Neural crest cell (in vitro differentiated cells): ENCODE data around the gene BPIFB6. TPM values are rescaled to one million over a fixed set of nuclear protein-coding genes. Genes with fewer than 3 reads are reported as not detected.

Source experiments
- DNase-seq: peaks from one replicate; pipeline ENCODE4 v3.0.0; 2021; ENCODE audit warnings: low read depth, mixed read lengths, low spot score
- H3K27ac Mint-ChIP-seq: one replicate; pipeline ENCODE4 v1.8.0; 2021; ENCODE audit warnings: mild to moderate bottlenecking, mixed read lengths; ENCODE audit not compliant: unreplicated experiment
- H3K27me3 Mint-ChIP-seq: 2 replicates; pipeline ENCODE4 v1.8.0; 2021; ENCODE audit warnings: low read depth, mild to moderate bottlenecking, mixed read lengths
- H3K36me3 Mint-ChIP-seq: 2 replicates; pipeline ENCODE4 v1.8.0; 2021; ENCODE audit warnings: low read depth, mild to moderate bottlenecking, mixed read lengths
- H3K4me1 Mint-ChIP-seq: 2 replicates; pipeline ENCODE4 v1.8.0; 2021; ENCODE audit warnings: mixed read lengths
- H3K4me3 Mint-ChIP-seq: one replicate; pipeline ENCODE4 v1.8.0; 2021; ENCODE audit warnings: mild to moderate bottlenecking, mixed read lengths
- H3K9me3 Mint-ChIP-seq: 2 replicates; pipeline ENCODE4 v1.8.0; 2021; ENCODE audit warnings: mixed read lengths
- CTCF ChIP-seq: fragments of 200-600 bp; sonication (generic); conservative IDR thresholded peaks from 2 replicates; pipeline ENCODE4 v1.5.0; 2021; ENCODE audit warnings: antibody characterized with exemption, mild to moderate bottlenecking
- total RNA-seq: library from RNA; stranded (reverse); gene quantifications from 2 replicates; pipeline ENCODE4 v1.2.1, GENCODE V29; 2021

The BPIFB6 gene
- total RNA-seq, 1 donor from 2014 or later = not detected

DNA sequence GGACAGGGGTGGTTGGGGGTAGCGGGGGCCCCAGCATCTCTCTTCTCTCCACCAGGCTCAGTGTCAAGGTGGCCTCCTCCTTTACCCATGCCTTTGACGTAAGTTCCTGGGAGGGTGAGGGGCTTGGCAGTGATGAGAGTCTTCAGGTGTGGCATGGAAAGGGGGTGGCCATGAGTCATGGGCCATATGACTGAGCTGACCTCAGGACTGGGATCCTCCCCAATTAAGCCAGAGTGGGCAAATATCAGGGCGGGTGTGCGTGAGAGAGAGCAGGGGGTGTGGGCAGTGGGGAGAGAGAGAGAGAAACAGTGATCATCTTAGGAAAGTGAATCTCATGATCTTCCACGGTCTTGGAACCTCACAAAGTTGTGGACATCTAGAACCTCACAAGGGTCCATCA is 39.8 kb downstream of the BPIFB6 start:
- H3K4me3 Mint-ChIP-seq = no peak overlapping the region
- DNase-seq = no peak
- H3K36me3 Mint-ChIP-seq = no peaks in the 10 kb centered on the region
- H3K4me1 Mint-ChIP-seq = peaks cover 5% of the 10 kb centered on the region
- H3K27me3 Mint-ChIP-seq = peaks cover 6% of the 10 kb centered on the region
- no peak for TF ChIP-seq CTCF
- H3K27ac Mint-ChIP-seq = no peak overlapping the region
- no peaks in the 10 kb centered on the region for H3K9me3 Mint-ChIP-seq

DNA sequence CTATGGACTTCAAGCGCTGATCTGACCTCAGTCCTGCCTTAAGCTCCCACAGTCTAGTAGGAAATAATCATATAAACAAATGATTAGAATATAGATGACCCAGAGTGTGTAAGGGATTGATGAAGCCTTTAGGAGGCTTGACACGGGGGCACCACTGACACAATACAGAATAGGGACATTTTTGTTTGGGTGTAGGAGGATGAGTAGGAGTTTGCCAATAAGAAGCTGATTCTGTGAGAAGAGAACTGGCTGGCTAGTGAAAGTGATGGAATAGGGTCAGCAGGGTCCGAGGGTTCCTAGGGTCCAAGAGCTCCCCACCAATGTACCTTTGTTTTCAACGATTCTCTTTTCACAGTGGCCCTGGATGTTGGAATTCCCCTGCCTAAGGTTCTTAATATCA is 40.9 kb downstream of the BPIFB6 start:
- TF ChIP-seq CTCF = no peak
- peaks cover 6% of the 10 kb centered on the region for H3K27me3 Mint-ChIP-seq
- H3K4me1 Mint-ChIP-seq = peaks cover 5% of the 10 kb centered on the region
- no peaks in the 10 kb centered on the region for H3K9me3 Mint-ChIP-seq
- H3K27ac Mint-ChIP-seq = no peak overlapping the region
- no peak overlapping the region for H3K4me3 Mint-ChIP-seq
- no peak for DNase-seq
- no peaks in the 10 kb centered on the region for H3K36me3 Mint-ChIP-seq

DNA sequence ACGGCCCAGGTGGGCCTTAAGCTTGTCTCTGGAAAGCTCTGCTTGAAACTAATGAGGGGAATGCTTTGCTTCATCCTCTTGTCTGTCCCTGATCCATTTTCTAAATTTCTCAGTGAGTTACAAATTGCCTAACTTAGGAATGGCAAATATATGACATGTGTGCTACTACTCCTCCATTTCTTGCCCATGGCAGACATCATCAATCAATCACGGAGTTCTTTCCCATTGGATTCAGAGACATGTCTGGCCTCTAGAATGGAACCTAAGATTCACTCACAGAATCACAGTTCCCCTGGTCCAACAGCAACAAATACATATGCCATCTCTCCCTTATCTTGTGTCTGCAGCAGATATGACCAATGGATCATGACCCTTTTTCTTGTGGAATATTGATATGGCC is 41.4 kb downstream of the BPIFB6 start:
- TF ChIP-seq CTCF = no peak
- H3K27me3 Mint-ChIP-seq = peaks cover 6% of the 10 kb centered on the region
- no peak overlapping the region for H3K4me3 Mint-ChIP-seq
- H3K4me1 Mint-ChIP-seq = peaks cover 5% of the 10 kb centered on the region
- no peaks in the 10 kb centered on the region for H3K9me3 Mint-ChIP-seq
- H3K36me3 Mint-ChIP-seq = no peaks in the 10 kb centered on the region
- no peak overlapping the region for H3K27ac Mint-ChIP-seq
- DNase-seq = no peak

DNA sequence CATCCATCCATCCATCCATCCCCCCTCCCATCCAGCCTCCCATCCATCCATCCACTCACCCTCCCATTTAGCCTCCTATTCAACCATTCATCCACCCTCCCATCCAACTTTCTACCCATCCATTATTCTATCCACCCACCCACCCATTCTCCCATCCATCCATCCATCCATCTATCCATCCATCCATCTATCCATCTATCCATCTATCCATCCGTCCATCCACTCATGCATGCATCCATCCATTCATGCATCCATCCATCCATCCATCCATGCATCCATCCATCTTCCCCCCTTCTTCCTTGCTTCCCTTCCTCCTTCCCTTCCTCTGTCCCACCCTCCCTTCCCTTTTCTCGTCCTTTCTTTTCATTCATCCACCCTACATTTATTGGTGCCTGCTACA is 43.2 kb downstream of the BPIFB6 start:
- Mint-ChIP-seq H3K4me3 (no peak overlapping the region), H3K27me3 (peaks cover 6% of the 10 kb centered on the region), H3K9me3 (no peaks in the 10 kb centered on the region), H3K4me1 (peaks cover 5% of the 10 kb centered on the region), H3K36me3 (no peaks in the 10 kb centered on the region), H3K27ac (no peak overlapping the region)
- DNase-seq = no peak
- TF ChIP-seq CTCF = no peak

DNA sequence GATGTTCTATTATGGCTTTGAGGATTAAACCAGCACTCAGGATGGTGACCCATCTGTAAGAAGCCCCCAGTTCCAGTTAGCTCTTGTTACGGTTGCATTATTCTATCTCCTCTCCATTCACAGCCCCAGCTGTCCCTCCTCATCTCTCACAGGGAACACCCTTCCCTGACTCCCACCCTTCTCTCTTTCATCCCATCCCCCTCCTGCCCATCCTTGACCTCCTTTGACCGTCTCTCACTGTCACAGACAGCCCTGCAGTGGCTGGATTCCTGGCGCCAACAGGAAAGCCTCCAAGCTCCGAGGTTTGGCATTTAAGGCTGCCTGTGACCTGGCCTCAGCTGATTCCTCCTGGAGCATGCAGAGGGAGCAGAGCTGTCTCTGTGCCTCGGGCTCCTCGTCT is 43.8 kb downstream of the BPIFB6 start:
- no peaks in the 10 kb centered on the region for H3K9me3 Mint-ChIP-seq
- H3K4me1 Mint-ChIP-seq = peaks cover 5% of the 10 kb centered on the region
- no peak overlapping the region for H3K4me3 Mint-ChIP-seq
- DNase-seq = no peak
- peaks cover 6% of the 10 kb centered on the region for H3K27me3 Mint-ChIP-seq
- no peak overlapping the region for H3K27ac Mint-ChIP-seq
- no peaks in the 10 kb centered on the region for H3K36me3 Mint-ChIP-seq
- TF ChIP-seq CTCF = no peak
